ENCODE data around the gene RAD23B.

The RAD23B gene

GRCh38 chr9:107373809-107374208 lies 90.7 kb downstream of the RAD23B start:
- TF ChIP-seq CTCF (IDR thresholded peaks at IDR 0.05), result no peak
- peaks cover 6% of the 10 kb centered on the region for H3K4me1 Mint-ChIP-seq
- no peaks in the 10 kb centered on the region for H3K36me3 Mint-ChIP-seq (ENCODE audit: low read depth)
- H3K27ac Mint-ChIP-seq, result no peak overlapping the region
- H3K27me3 Mint-ChIP-seq (ENCODE audit: low read depth, poor library complexity), result no peaks in the 10 kb centered on the region
- H3K9me3 Mint-ChIP-seq, result peaks cover 3% of the 10 kb centered on the region
- no peak overlapping the region for H3K4me3 Mint-ChIP-seq
- no peak for DNase-seq

GRCh38 chr9:107375001-107375400 lies 91.9 kb downstream of the RAD23B start:
- no peak overlapping the region for H3K27ac Mint-ChIP-seq
- H3K4me1 Mint-ChIP-seq, result no peaks in the 10 kb centered on the region
- DNase-seq, result no peak
- H3K9me3 Mint-ChIP-seq, result peaks cover 3% of the 10 kb centered on the region
- no peak for TF ChIP-seq CTCF (IDR thresholded peaks at IDR 0.05)
- no peaks in the 10 kb centered on the region for H3K27me3 Mint-ChIP-seq (ENCODE audit: low read depth, poor library complexity)
- H3K36me3 Mint-ChIP-seq (ENCODE audit: low read depth), result no peaks in the 10 kb centered on the region
- no peak overlapping the region for H3K4me3 Mint-ChIP-seq

GRCh38 chr9:107375651-107376369 lies 92.7 kb downstream of the RAD23B start:
- TF ChIP-seq CTCF (IDR thresholded peaks at IDR 0.05), result no peak
- Mint-ChIP-seq H3K27me3 (ENCODE audit: low read depth, poor library complexity) (no peaks in the 10 kb centered on the region), H3K9me3 (peaks cover 3% of the 10 kb centered on the region), H3K36me3 (ENCODE audit: low read depth) (no peaks in the 10 kb centered on the region), H3K4me1 (no peaks in the 10 kb centered on the region), H3K27ac (no peak overlapping the region), H3K4me3 (no peak overlapping the region)
- DNase-seq, result no peak

GRCh38 chr9:107378006-107378405 lies 94.9 kb downstream of the RAD23B start:
- no peaks in the 10 kb centered on the region for H3K9me3 Mint-ChIP-seq
- H3K27me3 Mint-ChIP-seq (ENCODE audit: low read depth, poor library complexity), result no peaks in the 10 kb centered on the region
- no peaks in the 10 kb centered on the region for H3K4me1 Mint-ChIP-seq
- no peak overlapping the region for H3K27ac Mint-ChIP-seq
- no peaks in the 10 kb centered on the region for H3K36me3 Mint-ChIP-seq (ENCODE audit: low read depth)
- DNase-seq, result no peak
- TF ChIP-seq CTCF (IDR thresholded peaks at IDR 0.05), result no peak
- no peak overlapping the region for H3K4me3 Mint-ChIP-seq
